ENCODE data around the gene SQOR. TPM values are rescaled to one million over a fixed set of nuclear protein-coding genes. Genes with fewer than 3 reads are reported as not detected.

The SQOR gene
- total and polyA plus RNA-seq, 2 experiments from 2014 or later: 0.23 TPM; not detected in 1

- no peak for TF ChIP-seq STAT1 (IDR thresholded peaks at IDR 0.05; ENCODE audit: unreplicated experiment)
- TF ChIP-seq ZNF114 (CRISPR knock-in tag; IDR thresholded peaks at IDR 0.05): no peak
- TF ChIP-seq POLR2AphosphoS5 (IDR thresholded peaks at IDR 0.05; ENCODE audit: low read depth): no peak
- TF ChIP-seq NANOG (IDR thresholded peaks at IDR 0.05; ENCODE audit: borderline replicate concordance): no peak
- no peak for TF ChIP-seq EZH2phosphoT487 (IDR thresholded peaks at IDR 0.05; ENCODE audit: unreplicated experiment)
- TF ChIP-seq, protein P1, sequence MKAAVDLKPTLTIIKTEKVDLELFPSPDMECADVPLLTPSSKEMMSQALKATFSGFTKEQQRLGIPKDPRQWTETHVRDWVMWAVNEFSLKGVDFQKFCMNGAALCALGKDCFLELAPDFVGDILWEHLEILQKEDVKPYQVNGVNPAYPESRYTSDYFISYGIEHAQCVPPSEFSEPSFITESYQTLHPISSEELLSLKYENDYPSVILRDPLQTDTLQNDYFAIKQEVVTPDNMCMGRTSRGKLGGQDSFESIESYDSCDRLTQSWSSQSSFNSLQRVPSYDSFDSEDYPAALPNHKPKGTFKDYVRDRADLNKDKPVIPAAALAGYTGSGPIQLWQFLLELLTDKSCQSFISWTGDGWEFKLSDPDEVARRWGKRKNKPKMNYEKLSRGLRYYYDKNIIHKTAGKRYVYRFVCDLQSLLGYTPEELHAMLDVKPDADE (IDR thresholded peaks at IDR 0.05): no peak
- TF ChIP-seq CTCF (conservative IDR thresholded peaks at IDR 0.05; ENCODE audit: low read depth in 2 of 2): no peak
- TF ChIP-seq CREB1 (CRISPR knock-in tag; IDR thresholded peaks at IDR 0.05; ENCODE audit: low read depth): no peak
- TF ChIP-seq JUNB (IDR thresholded peaks at IDR 0.05; ENCODE audit: unreplicated experiment): no peak
- TF ChIP-seq, protein P2, sequence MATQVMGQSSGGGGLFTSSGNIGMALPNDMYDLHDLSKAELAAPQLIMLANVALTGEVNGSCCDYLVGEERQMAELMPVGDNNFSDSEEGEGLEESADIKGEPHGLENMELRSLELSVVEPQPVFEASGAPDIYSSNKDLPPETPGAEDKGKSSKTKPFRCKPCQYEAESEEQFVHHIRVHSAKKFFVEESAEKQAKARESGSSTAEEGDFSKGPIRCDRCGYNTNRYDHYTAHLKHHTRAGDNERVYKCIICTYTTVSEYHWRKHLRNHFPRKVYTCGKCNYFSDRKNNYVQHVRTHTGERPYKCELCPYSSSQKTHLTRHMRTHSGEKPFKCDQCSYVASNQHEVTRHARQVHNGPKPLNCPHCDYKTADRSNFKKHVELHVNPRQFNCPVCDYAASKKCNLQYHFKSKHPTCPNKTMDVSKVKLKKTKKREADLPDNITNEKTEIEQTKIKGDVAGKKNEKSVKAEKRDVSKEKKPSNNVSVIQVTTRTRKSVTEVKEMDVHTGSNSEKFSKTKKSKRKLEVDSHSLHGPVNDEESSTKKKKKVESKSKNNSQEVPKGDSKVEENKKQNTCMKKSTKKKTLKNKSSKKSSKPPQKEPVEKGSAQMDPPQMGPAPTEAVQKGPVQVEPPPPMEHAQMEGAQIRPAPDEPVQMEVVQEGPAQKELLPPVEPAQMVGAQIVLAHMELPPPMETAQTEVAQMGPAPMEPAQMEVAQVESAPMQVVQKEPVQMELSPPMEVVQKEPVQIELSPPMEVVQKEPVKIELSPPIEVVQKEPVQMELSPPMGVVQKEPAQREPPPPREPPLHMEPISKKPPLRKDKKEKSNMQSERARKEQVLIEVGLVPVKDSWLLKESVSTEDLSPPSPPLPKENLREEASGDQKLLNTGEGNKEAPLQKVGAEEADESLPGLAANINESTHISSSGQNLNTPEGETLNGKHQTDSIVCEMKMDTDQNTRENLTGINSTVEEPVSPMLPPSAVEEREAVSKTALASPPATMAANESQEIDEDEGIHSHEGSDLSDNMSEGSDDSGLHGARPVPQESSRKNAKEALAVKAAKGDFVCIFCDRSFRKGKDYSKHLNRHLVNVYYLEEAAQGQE (IDR thresholded peaks at IDR 0.05; ENCODE audit: unreplicated experiment): no peak
These were observed 93.8 kb downstream of the SQOR start (continued) for GRCh38 chr15:45728641-45729040.

DNA sequence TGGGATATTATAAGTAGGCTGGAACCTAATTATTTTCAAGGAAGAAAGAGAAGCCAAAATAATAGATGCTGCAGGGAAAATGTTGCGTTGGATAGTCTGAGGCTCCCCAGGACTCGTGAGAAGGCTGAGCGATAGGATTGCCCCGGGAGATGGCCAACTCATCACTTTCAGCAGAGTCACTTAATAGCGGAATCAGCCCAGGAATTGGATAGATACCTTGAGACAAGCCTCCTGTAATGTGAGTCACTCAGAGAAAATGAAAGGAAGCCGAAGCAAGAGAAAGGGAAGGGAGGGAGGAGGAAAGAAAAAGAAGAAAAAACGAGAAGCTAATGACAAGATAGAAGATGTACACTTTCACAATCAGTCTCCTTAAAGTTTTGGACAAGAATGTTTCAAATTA, 94.3 kb downstream of the SQOR start:
- H4K20me1 ChIP-seq (replicated peaks; ENCODE audit: insufficient read depth): no peaks in the 10 kb centered on the region
- no peaks in the 10 kb centered on the region for H3K27me3 ChIP-seq (ENCODE audit: insufficient read depth)
- H3K9me2 ChIP-seq (ENCODE audit: insufficient read depth): no peaks in the 10 kb centered on the region
- Mint-ChIP-seq H3K36me3 (ENCODE audit: low read depth) (peaks cover 7% of the 10 kb centered on the region; the same call in 1 of the 3 replicates), H3K27me3 (ENCODE audit: insufficient read depth, low read depth, poor library complexity) (no peaks in the 10 kb centered on the region), H3K4me1 (no peaks in the 10 kb centered on the region), H3K4me3 (no peak overlapping the region), H3K27ac (no peak overlapping the region), H3K9me3 (peaks cover 83% of the 10 kb centered on the region)
- no peak for ATAC-seq
- H3K36me3 ChIP-seq (ENCODE audit: insufficient read depth): no peaks in the 10 kb centered on the region
- H3F3A ChIP-seq (replicated peaks; ENCODE audit: low read depth): no peaks in the 10 kb centered on the region
- no peak overlapping the region for H3K4me2 ChIP-seq
- H3K27ac ChIP-seq (ENCODE audit: low read depth): no peak overlapping the region
- H3K79me2 ChIP-seq (replicated peaks; ENCODE audit: insufficient read depth): no peaks in the 10 kb centered on the region
- no peak overlapping the region for H2AFZ ChIP-seq
- no peak overlapping the region for H3K4me3 ChIP-seq
- no peaks in the 10 kb centered on the region for H3K4me1 ChIP-seq (ENCODE audit: insufficient read depth)
- no peak for DNase-seq (ENCODE audit: low spot score)
- TF ChIP-seq, protein P2 (IDR thresholded peaks at IDR 0.05; ENCODE audit: unreplicated experiment): no peak
- TF ChIP-seq JUNB (IDR thresholded peaks at IDR 0.05; ENCODE audit: unreplicated experiment): no peak
- TF ChIP-seq, protein P1 (IDR thresholded peaks at IDR 0.05): no peak

All from GM23338 (cell line).